HG03135 (cell line): Measurements from ENCODE around the gene TTC3.
"Not testable (repeated sequence)": the region's sequence is repeated elsewhere in the genome, so short reads cannot be mapped to it uniquely, and the experiment has no call there.

Experiments used
- ATAC-seq: cut with Tn5 transposase; IDR thresholded peaks from one replicate; pipeline ENCODE4 v1.9.1; 2021; ENCODE audit warnings: mild to moderate bottlenecking, moderate library complexity; ENCODE audit not compliant: unreplicated experiment

TTC3 gene

DNA sequence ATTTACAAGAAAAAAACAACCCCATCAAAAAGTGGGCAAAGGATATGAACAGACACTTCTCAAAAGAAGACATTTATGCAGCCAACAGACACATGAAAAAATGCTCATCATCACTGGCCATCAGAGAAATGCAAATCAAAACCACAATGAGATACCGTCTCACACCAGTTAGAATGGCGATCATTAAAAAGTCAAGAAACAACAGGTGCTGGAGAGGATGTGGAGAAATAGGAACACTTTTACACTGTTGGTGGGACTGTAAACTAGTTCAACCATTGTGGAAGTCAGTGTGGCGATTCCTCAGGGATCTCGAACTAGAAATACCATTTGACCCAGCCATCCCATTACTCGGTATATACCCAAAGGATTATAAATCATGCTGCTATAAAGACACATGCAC, 70.3 kb downstream of the TTC3 start:
- ATAC-seq, result not testable (repeated sequence)

GRCh38 chr21:37145635-37146111, 72.6 kb downstream of the TTC3 start:
- no peak for ATAC-seq

DNA sequence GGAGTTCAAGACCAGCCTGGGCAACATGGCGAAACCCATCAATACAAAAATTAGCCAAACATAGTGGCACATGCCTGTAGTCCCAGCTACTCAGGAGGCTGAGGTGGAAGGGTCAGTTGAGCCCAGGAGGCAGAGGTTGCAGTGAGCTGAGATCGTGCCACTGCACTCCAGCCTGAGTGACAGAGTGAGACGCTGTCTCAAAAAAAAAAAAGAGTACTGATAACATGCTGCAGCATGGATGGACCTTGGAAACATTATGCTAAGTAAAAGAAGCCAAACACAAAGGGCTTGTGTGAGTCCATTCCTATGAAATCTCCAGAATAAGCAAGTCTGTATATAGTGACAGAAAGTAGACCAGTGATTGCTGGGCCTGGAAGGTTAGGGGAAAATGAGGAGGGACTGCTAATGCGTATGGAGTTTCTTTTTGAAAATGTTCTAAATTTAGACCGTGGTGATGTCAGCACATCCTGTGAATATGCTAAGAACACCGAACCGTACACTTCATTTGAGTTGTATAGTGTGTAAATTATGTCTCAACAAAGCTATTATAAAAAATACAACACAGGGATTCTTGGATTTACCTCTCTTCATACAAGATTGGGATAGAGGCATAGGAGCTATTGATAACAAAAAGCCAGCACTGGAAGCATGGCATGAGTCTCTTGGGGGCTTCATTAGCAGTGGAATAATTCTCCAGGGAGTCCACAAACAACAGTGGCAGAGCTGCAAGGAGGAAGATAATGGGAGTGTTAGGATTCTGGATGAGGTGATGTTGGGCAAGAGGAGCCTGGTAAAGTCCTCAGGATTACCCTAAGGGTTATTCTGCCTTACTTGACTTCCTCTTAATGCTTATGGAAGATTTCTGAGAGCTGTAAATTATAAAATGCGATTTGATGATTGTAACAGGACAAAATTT, 73.5 kb downstream of the TTC3 start:
- ATAC-seq, result no peak

DNA sequence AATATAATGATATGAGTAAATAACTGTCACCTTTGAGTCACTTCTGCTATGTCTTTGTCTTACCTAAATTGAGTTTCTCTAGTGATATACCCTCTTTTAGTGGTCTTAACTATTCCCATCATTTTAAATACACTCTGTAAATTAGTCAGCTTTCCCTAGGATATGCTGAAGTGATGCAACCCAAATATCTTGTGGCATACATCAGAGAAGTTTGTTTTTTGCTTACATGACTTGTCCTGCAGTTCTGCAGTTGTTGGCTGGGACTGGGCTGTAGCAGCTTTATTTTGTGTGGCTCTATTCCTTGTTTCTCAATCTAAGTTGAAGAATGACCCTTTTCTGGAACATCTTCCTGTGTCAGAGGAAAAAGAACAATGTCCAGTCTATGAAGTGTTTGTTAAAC, 76.4 kb downstream of the TTC3 start:
- no peak for ATAC-seq

DNA sequence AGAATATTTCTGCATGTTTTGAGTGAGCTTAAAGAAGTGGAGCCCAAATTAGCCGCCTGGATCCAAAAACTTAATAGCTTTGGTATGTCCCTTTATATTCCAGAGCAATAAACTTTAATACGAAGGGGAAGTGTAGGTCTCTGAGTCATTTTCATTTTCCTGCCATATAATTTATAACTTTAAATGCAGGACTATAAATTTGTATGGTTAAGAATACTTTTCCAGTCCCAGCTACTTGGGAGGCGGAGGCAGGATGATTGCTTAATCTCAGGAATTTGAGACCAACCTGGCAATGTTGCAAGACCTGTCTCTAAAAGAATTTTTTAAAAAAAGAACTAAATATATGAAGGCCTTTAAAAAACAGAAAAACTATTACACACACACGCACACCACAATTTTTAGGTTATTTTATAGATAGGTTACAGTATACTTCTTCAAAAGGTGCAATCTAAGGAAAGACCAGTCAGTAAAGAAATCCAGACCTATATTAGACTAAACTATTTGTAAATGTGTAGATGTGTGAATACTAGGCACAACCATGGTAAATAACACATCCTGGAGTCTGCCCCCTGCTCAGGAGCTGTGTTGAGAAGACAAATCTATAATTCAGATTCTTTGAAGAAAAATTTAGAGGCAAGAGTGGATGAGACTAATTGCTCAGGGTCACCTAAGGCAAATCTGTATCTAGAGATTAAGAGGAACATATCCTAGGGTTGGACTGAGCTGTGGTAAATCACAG, 80.3 kb downstream of the TTC3 start:
- no peak for ATAC-seq

GRCh38 chr21:37153935-37154350, 80.9 kb downstream of the TTC3 start:
- no peak for ATAC-seq

- no peak for ATAC-seq
Measured at GRCh38 chr21:37155186-37155585, 82.1 kb downstream of the TTC3 start.

DNA sequence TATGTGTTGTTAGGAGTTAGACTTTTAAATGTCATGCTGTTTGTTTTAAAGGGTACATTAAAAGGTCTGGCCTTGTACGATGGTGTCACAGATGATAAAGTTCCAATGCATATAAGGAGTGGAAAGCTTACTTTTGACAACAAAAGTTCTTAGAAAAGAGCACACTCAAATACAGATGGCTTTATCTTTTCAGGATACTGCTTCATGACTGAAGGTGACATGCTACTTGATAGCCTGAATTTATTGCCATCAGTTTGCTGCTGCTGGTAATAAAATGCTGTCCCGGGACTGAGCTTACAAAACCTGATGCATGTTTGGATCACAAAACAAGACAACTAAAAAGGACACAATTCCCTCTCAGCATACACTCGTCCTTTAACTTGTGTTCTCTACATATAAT, 84.9 kb downstream of the TTC3 start:
- ATAC-seq, result no peak

DNA sequence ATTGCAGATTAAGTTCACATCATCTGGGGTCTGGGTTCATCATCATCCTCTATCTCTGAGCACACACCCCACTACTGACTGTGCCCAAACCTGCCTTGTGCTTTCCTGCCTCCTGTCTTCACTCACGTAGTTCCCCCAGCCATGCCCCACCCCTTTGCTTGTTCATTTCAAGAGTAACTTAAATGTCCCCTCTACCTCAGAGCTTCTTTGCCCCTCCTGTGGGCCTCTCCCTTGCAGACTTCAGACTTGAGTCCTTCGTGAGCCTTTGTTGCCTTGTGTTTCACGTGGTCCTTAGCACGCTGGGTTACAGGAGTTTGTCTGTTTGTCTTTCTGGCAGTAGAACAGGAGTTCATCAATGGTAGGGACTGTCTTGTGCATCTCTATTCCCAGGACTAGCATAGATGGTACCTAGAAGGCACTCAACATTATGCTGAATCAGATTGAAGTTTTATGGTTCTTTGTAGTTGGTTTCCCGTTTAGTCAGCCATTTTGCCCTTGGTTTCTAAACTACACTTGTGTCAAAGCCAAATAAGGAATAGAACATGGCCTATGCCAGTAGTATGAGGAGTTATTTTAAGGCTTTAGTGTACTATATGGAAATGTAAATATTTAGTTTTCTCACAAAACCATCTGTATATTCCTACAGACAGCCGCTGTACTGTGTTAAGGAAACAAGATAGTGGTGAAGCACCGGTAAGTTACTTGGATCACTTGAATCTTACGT, 86.2 kb downstream of the TTC3 start:
- ATAC-seq, result no peak

DNA sequence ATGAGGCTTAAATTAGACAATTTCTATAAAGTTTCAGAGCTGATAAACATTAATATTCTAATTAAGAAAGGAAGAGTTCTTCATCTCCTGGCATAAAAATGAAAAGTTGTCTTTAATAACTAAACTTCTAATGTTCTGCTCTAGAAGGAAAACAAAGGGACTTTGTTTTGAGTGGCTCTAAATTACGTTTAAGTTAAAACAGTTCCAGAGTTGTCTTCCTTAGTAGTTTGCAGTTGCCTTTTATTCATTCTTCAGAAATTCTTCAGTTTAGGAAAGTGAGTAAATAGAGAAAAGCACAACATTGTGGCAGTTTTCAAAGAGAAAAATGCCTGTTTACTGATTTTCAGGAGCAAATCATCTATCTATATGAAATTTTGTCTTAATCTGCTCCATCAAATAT, 86.9 kb downstream of the TTC3 start:
- ATAC-seq, result no peak

DNA sequence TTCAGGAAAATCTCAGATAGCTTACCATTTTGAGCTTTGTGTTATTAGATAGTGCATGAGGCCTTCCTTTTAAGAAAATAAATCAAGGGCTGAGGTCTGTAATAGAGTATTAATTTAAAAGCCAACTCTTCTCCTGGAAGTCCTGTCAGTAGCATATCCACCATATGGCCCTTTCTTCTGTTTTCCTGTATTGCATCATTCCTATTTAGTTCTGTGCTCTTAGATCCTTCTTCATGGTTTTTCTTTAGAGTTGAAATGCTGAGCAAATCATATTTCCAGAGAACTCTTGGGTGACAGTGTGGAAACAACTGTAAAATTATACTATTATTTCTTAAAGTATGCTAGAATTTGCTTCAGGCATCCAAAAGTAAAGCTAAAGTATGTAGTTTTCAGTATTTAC, 91.7 kb downstream of the TTC3 start:
- ATAC-seq, result no peak

- ATAC-seq, result no peak
Measured at GRCh38 chr21:37165586-37165985, 92.5 kb downstream of the TTC3 start.

- no peak for ATAC-seq
Measured at GRCh38 chr21:37166733-37167132, 93.7 kb downstream of the TTC3 start.

- no peak for ATAC-seq
Measured at GRCh38 chr21:37168666-37169065, 95.6 kb downstream of the TTC3 start.

DNA sequence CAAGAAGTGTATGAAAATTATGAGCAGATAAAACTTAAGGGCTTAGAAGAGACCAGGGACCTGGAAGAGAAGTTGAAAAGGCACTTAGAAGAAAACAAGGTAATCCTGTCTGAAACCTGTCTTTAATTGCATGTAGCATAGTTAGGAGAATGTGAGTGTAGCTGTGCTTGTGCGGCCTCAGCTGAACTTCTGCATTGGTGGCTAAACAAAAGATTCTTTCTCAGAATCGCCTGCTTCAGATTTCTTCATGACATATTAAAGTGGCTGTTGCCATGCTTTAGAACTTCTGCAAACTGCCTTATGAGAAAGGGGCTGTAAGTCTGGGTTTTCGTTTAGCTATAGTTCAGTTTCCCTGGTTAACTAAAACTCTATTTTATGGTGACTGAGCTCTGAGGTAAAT, 99.6 kb downstream of the TTC3 start:
- ATAC-seq, result no peak

DNA sequence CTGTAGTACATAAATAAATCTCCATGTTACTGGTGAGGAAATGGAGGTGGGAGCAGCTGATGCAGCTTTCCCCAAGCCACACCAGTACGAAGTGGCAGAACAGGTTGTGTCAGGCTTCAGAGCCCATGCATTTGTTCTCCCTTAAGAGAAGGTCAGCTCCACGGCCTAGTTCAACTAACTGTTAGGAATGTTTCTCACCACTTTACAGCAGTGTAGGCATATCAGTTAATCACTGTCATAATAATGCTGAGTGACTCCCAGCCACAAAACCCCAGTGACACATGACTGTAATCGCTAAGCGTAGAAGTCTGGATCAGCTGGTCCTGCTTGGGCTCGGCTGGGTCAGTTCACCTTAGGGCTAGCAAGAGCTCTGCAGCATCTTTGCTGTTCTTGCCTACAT, 103.7 kb downstream of the TTC3 start:
- no peak for ATAC-seq

DNA sequence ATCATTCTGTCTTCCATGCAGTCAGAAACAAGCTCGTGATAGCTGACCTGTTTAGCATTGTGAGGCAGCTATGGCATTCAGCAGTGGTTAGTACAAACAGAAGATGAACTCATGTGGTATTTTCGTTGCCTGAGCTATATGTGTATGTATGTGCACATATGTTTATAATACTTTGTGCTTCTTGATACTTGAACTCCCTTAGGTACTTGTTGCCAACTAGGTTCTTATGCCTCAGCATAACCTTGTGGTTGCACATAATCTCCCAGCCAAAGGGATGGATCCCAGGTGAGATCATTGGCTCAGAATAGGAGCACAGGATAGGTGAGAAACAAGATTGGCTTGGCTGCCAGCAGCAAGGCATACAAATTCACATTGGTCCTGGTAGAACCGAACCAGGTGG, 108.0 kb downstream of the TTC3 start:
- no peak for ATAC-seq

DNA sequence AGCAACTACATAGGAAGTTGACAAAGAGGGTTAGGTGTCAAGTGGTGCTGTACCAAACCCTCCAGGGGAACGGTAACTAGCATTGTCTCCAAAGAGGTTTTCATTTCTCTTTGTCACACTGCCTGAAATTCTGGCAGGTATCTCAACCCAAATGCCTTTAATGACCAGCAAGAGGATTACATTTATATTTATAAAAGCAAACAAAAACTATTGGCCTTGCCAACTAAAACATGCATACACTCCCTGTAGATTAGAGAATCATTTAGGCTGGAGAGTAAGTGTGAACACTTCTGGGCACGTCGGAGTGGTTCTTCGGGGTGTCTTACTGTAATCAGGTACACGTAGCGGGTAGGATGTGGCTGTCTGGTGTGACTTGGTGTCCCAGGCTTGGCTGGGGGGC, 109.2 kb downstream of the TTC3 start:
- ATAC-seq, result no peak

DNA sequence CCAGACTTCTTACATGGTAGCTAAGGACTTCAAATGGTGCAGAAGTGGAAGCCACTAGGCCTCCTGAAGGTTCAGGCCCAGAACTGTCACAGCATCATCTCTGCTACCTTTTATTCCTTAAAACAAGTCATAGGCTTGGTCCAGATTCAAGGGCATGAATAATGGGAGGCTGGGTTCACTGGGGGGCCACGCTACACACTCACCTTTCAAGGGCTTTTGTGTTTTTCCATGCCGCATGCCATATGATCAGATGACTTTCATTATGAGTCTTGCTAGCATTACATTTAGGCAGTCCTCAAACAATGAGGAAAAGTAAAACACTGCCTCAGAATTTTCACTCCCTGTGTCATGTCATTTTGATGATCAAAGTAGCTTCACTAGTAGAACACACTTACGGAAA, 110.7 kb downstream of the TTC3 start:
- ATAC-seq, result no peak

DNA sequence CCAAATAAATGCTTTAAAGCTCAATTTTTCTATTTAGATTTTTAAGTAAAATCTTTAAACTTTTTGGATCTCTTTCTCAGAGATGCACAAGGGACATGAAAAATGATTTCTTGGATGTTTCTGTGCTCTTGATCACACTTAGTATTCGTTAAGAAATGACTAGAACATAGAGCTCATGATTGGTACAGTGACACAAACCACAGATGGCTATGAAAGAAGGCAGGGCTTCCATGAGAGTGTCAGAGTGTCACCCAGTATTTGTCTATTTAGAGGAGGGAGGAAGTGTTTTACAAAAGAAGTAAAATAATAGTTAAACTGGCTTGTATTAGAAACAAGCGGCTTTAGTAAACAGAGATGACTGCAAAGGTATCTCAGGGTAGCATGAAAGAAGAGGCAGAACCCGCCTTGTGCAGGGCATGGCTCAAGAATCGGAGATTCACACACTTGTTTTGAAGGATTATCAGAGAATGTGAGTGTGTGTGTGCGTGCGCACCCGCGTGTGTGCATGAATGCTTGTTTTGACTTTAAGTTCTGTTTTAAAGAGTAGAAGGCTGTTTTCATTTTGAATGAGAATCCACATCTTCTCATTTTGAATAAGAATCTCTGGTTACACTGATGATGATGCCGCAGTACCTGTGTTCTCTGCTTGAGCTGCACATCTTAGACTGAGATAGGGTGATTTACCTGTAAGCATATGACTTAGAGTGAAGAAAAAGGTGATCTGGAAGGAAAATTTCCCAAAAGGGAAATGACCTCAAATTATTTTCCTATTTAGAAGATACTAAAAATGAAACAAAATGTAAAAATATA, 111.9 kb downstream of the TTC3 start:
- ATAC-seq, result no peak

GRCh38 chr21:37186983-37187382, 113.9 kb downstream of the TTC3 start:
- ATAC-seq, result no peak
